Stimulated activated naive CD4-positive, alpha-beta T cell treated with Interleukin-2 at 50 U/mL for 16 hours (primary cell): ENCODE measurements around the gene ITGA3.

Source experiments
- DNase-seq: peaks from one replicate; lab custom pipeline; 2025; lab: John Stamatoyannopoulos, UW

ITGA3 gene

DNA sequence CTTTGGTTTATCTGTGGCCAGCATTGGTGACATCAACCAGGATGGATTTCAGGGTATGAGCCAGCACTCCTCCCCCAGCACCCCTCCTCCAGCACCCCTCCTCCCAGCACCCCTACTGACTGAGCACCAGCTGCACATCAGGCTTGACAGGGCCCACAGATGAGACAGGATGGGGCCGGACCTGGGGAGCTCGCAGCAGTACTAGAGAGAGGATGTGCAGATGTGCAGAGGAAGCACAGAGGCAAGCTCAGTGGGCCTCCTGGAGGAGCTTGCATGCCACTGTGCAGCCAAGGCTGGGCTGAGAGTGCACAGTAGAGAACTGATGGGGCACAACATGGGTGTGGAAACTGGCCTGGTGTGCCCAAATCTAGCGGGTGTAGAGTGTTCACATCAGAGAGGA lies 16.2 kb downstream of the ITGA3 start:
- no peak for DNase-seq

DNA sequence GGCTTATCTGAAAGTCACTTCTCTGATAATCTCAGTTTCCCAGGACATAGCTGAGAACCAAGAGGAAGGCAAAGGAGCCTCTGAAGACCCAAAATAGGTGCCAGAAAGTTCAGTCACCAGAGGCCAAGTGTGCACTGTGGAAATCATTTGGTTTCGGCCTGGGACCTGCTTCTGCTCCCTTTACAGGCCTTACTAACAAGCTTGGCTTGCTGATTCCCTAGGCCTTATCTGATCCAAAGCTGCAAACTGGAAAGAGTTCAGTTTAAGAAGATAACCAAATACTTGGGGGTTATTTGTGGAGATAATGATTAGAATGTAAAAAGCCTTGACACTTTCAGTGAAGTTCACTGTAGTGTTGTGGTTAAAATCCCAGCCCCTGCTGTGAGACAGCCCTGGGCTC lies 17.0 kb downstream of the ITGA3 start:
- DNase-seq, result no peak

DNA sequence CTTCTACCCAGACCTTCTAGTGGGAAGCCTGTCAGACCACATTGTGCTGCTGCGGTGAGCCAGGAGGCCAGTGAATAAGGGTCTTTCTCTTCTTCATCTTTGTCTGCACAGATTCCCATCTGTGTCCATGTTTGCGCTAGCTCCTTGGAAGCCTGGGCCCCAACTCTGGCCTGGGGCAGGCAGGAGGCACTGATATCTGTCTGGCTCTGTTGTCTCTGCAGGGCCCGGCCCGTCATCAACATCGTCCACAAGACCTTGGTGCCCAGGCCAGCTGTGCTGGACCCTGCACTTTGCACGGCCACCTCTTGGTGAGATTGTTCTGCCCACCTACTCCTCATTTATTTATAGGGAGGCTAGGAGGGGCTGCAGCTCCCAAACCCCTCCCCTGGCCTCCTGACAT lies 18.3 kb downstream of the ITGA3 start:
- no peak for DNase-seq

DNA sequence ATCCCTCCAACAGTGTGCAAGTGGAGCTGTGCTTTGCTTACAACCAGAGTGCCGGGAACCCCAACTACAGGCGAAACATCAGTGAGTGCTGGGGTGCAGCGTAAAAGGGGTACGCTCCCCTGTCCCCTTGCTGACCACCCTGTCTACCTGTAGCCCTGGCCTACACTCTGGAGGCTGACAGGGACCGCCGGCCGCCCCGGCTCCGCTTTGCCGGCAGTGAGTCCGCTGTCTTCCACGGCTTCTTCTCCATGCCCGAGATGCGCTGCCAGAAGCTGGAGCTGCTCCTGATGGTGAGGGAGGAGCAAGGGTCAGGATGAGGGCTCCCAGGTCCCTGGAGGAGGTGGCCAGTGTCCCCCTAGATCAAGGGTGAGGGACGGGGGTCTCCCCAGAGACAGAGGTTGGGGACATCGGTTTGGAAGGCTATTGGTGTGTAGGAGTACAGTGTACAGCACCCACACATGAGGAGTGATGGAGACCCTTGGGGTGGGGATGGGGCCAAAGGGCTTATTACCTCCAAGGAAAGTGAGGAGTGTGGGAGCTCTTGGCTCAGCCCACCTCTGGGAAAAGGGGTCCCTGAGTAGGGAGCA lies 19.6 kb downstream of the ITGA3 start:
- DNase-seq, result no peak

DNA sequence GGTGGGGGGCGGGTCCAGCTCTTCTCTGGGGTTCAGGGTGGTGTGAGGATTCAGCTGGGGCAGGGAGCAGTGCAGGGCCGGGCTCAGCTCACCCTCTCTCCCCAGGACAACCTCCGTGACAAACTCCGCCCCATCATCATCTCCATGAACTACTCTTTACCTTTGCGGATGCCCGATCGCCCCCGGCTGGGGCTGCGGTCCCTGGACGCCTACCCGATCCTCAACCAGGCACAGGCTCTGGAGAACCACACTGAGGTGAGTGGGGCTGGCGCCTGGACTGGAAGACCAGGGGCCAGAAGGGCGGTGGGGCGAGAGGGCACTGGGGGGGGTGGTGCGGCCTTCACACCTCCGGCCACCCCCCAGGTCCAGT lies 20.3 kb downstream of the ITGA3 start:
- no peak for DNase-seq

DNA sequence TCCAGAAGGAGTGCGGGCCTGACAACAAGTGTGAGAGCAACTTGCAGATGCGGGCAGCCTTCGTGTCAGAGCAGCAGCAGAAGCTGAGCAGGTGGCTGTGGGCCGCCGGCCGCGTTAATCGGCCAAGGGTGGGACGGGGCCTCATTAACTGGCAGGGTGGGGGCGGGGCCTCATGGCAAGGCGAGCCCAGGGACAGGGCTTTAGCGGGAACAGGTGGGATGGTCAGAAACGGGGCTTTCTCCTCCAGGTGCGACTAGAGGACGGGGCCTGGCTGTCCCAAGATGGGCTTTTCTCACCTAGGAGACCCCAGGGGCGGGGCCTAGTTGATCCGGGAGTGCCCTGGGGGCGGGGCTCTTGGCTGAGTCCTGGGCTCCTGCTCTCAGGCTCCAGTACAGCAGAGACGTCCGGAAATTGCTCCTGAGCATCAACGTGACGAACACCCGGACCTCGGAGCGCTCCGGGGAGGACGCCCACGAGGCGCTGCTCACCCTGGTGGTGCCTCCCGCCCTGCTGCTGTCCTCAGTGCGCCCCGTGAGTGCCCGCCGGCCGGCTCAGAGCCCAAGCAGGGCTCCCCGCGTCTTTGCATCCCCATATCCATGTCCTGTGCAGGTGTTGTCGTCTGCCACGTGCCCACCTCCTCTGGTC lies 20.8 kb downstream of the ITGA3 start:
- no peak for DNase-seq

DNA sequence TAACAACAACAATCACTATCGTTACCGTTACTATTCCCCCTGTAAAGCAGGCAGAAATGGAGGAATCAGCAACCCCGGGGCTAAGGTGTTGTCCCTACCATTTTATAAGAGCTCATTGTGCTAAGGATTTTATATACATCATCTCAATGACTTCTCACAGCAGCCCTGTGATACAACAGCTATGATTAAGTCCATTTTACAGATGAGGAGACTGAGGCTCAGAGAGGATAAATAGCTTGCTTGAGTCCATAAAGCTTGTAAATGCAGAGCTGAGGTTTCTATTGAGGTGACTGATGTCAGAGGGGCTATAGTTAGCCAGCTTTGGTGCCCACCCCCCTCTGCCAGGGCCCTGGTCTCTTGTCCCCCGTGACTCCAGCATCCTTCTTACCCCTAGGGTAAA lies 22.5 kb downstream of the ITGA3 start:
- no peak for DNase-seq

DNA sequence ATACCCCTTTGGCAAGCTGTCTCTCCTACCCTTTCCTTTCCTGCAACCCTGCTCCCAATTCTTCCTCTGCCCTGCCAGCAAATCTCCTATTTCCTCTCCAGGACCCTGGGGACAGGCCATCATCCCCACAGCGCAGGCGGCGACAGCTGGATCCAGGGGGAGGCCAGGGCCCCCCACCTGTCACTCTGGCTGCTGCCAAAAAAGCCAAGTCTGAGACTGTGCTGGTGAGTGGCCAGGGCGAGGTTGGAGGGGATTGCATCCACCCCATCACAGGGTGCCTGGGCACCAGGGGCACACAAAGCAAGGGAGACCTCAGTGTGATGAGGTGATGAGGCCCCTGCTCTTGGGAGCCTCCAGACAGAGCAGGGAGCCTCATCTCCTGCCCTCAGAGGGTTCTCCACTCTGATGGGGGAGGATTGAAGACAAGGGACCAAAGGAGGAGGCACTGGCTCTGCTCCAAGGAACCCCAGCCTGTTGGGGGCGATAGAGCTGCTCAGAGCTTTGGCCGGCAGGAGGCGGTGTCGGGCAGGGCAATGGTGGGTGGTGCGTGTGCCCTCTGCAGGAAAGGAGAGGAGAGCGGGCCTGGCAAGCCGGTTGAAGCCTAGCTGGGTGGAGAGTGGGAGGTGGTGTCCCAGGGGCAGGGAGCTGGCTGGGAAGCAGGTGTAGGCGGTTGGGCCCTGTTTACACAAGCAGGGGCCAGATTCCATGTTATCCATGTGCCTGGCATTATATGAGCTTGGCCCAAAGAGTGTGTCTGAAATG lies 23.6 kb downstream of the ITGA3 start:
- DNase-seq, result no peak

DNA sequence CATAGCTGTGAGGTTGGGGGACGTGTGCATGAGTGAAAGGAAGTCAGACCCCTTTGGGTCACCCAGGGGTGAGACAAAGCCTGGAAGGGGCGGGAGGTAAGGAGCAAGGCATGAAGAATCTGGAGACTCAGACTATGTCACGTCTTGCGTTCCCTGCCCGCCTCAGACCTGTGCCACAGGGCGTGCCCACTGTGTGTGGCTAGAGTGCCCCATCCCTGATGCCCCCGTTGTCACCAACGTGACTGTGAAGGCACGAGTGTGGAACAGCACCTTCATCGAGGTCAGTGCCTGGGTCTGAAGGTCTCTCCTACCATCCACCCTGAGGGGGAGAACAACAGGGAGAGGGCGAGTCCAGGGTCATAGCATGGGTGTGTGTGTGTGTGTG lies 24.2 kb downstream of the ITGA3 start:
- DNase-seq, result no peak

DNA sequence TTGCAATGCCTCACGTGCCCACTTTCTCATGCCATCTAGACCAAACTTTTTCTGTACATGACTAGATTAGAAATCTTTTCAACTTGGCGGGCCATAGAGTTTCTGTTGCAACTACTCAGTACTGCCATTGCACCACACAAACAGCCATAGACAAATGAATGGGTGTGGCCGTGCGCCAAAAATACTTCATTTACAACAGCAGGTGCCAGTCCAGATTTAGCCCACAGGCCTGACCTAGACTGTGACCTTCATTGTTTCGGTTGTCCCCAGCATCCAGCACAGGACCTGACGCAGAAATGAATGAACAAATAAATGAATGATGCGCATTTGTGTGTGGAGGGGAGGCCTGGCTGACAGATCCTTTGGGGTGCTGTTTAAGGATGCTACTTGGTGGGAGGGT lies 24.9 kb downstream of the ITGA3 start:
- no peak for DNase-seq

DNA sequence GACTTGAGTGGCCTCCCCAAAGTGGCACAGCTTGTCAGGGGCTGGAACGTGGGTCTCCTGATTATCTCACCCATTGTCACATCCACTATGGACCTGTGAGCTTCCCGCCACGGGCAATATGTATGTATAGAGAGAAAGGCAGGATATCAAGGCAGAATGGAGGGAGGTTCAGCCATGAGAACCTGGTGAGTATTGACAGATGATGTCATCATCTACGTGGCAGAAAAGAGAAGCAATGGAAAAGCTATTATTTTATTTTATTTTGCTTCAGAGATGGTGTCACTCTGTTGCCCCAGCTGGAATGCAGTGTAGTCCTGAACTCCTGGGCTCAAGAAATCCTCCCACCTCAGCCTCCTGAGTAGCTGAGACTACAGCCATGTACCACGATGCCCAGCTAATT lies 25.8 kb downstream of the ITGA3 start:
- no peak for DNase-seq

DNA sequence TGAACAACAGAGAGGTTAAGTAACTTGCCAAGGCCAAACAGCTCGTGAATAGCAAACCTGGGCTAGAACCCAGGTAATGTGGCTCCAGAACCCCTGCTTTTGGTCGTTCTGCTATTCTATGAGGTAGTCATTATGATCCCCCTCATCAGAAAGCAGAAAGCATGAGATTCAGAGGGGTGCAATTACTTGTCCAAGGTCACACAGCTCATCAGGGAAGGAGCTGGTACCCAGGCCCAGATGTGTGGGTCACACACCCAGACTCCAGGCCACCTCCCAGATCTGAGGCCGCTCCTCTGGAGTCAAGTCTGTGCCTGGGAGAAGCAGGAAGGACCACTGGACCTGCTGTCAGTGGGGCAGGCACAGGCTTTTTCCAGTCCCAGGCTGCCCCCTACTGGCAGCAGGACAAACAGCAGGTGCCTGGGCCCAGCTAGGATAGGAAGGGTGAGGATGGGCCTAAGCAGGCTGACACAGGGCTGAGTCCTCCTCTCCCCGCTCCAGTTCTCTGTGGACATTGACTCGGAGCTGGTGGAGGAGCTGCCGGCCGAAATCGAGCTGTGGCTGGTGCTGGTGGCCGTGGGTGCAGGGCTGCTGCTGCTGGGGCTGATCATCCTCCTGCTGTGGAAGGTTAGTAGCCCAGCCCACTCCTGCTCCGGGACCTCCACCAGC lies 31.5 kb downstream of the ITGA3 start:
- DNase-seq, result peak; percentile 65

DNA sequence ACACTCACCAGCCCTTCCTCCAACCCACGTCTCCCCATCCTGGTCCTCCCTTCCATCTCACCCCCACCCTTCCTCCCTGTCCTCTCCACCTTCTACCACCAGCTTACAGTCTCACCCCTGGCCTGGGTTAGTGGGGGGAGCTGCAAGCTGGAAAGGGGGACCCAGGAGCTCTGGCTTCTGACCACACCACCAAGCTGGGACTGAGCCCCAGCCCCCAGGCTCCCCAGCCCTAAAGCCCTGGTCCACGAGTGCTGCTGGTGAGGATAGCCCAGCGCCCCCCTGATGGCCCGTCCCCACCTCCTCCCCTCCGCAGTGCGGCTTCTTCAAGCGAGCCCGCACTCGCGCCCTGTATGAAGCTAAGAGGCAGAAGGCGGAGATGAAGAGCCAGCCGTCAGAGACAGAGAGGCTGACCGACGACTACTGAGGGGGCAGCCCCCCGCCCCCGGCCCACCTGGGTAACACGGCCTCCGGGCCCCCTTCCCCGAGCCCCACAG lies 32.0 kb downstream of the ITGA3 start:
- no peak for DNase-seq

DNA sequence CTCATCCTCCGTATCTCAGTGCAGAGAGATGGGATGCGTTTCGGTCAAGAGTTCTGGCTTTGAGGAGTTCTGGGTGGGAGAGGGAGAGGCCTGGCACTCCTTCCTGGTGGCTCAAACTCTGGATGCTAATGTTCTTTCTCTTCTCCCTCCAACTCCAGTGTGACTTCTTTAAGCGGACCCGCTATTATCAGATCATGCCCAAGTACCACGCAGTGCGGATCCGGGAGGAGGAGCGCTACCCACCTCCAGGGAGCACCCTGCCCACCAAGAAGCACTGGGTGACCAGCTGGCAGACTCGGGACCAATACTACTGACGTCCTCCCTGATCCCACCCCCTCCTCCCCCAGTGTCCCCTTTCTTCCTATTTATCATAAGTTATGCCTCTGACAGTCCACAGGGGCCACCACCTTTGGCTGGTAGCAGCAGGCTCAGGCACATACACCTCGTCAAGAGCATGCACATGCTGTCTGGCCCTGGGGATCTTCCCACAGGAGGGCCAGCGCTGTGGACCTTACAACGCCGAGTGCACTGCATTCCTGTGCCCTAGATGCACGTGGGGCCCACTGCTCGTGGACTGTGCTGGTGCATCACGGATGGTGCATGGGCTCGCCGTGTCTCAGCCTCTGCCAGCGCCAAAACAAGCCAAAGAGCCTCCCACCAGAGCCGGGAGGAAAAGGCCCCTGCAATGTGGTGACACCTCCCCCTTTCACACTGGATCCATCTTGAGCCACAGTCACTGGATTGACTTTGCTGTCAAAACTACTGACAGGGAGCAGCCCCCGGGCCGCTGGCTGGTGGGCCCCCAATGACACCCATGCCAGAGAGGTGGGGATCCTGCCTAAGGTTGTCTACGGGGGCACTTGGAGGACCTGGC lies 33.3 kb downstream of the ITGA3 start:
- DNase-seq, result no peak

DNA sequence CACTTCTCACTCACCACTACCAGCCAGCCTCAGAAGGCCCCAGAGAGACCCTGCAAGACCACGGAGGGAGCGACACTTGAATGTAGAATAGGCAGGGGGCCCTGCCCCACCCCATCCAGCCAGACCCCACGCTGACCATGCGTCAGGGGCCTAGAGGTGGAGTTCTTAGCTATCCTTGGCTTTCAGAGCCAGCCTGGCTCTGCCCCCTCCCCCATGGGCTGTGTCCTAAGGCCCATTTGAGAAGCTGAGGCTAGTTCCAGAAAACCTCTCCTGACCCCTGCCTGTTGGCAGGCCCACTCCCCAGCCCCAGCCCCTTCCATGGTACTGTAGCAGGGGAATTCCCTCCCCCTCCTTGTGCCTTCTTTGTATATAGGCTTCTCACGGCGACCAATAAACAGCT lies 34.2 kb downstream of the ITGA3 start:
- no peak for DNase-seq

DNA sequence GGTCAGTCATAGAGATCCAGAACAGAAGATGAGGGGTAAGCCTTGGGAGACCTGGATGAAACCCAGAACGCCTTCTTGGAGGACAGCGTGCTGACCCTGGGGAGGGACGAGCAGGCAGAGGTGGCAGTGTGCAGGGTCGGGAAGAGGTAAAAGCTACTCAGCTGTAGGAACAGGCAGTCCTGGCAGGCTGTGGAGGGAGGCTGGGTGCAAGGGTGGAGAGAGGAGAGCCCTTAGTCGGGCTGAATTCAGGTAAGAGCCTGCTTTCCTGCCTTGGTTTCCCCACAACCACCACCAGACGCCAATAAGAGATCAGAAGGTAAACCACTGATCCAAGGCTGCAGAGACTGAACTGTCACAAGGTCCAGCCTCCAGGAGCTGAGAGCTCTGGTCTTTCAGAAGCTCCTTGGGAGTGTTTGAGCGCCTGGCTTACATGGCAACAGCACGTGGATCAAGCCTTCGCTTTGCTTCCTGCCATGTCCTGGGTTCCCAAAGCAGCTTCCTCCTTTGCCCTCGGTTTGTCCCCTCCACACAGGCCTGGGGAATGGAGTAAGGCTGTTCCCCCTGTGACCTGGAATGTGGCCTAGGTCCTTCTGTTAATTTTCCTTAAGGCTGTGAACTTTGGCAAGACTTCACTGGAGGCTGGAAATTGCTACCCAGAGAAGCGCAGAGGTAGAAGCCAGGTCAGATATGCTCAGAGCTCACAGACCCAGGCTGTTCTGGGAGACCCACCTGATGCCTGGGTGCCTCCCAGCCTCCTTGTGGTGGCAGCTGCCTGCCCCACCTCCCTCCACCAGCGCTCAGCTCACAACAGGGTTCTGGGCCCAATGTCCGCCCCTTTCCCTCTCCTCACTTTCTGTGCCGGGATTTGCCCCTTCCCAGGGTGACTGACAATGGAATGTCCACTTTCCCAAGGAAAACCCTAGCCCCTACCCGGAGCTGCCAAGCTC lies 35.3 kb downstream of the ITGA3 start:
- no peak for DNase-seq

DNA sequence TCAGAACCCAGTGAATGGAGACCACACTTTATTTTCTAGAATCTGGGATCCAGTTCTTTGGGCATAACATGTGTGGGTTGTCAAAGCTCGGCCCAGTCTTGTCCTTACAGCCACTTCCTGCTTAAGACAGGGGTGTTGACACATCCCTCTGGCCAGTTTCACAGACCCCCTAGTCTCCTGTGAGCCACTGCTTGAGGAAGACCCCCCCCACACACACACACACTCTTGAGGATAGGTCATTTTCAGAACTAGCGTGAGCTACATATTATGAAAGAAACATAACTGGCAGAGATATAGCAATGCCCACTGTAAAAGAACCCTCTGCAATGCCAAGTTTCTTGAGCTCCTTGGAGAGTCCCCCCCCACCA lies 36.0 kb downstream of the ITGA3 start:
- DNase-seq, result no peak

DNA sequence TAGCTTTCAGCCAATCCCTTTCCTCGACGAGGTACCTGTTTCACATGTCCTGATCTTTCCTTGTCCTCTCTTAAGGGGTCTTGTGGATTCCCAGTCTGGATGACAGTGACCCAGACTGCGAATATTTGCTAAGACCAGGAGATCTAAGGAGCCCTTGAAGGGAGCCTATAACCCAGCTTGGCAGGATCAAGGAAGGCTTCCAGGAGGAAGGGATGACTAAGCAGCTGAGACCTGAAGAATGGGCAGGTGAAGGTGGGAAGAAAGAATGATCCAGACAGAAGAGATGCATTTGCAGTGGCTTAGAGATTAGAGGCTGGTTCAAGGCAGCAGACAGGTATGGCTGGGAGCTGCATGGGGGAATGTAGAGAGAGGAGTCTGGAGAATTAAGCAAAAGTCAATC lies 37.3 kb downstream of the ITGA3 start:
- DNase-seq, result no peak

DNA sequence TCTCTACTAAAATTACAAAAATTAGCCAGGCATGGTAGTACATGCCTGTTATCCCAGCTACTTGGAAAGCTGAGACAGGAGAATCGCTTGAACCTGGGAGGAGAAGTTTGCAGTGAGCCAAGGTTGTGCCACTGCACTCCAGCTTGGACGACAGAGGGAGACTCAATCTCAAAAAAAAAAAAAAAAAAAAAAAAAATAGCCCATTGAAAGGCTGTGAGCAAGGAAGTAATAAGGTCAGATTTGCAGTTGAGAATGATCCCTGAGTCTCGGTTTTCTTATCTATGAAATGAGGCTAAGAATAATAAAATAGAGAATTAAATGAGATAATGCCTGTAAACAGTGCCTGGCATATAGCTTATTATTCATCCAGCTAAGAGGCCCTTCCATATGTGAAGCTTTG lies 37.9 kb downstream of the ITGA3 start:
- no peak for DNase-seq

DNA sequence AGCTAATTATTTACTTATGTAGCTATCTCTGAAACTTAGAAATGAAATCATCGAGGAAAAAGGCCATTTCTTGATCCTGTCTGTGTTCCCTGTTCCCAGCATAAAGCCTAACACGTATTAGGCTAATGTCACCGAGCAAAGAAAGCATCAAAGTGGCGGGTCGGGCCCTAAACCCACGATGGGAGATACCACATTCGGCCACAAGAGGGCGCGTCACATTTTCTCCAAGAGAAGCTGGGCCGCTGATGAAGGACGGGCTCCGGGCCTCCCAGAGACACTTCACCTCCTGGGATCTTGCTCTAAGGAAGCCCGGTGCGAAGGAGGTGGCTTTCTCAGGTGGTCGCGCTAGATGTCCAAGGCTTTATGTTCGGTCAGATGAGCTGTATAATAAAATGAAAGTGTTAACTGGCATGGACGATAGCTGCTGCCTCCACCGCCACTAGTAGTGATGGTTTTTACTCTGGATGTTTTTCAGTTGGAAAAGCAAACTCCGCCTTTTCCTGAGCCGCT lies 38.4 kb downstream of the ITGA3 start:
- peak; percentile 89 for DNase-seq
